GM12874 (cell line): ENCODE measurements around the gene LAMA5.

Experiments used
- CTCF ChIP-seq: IDR thresholded peaks from 2 replicates; pipeline ENCODE4 v1.5.1; 2011; ENCODE audit warnings: low read depth, mild to moderate bottlenecking, control low read depth, low read length, moderate library complexity; ENCODE audit not compliant: insufficient read depth

The LAMA5 gene

GRCh38 chr20:62360854-62361798, 6.0 kb downstream of the LAMA5 start:
- TF ChIP-seq CTCF = no peak

- TF ChIP-seq CTCF = no peak
Measured at GRCh38 chr20:62359491-62360121, 7.5 kb downstream of the LAMA5 start.

- TF ChIP-seq CTCF = no peak
Measured at GRCh38 chr20:62359043-62359490, 8.0 kb downstream of the LAMA5 start.

GRCh38 chr20:62358171-62359042, 8.7 kb downstream of the LAMA5 start:
- no peak for TF ChIP-seq CTCF

GRCh38 chr20:62357681-62358080, 9.4 kb downstream of the LAMA5 start:
- no peak for TF ChIP-seq CTCF

- no peak for TF ChIP-seq CTCF
Measured at GRCh38 chr20:62357187-62357667, 9.9 kb downstream of the LAMA5 start.
